Measurements from ENCODE around the gene CCDC63. TPM values are rescaled to one million over a fixed set of nuclear protein-coding genes. Genes with fewer than 3 reads are reported as not detected.

Gene CCDC63
- polyA plus RNA-seq, 3 donors: not detected

DNA sequence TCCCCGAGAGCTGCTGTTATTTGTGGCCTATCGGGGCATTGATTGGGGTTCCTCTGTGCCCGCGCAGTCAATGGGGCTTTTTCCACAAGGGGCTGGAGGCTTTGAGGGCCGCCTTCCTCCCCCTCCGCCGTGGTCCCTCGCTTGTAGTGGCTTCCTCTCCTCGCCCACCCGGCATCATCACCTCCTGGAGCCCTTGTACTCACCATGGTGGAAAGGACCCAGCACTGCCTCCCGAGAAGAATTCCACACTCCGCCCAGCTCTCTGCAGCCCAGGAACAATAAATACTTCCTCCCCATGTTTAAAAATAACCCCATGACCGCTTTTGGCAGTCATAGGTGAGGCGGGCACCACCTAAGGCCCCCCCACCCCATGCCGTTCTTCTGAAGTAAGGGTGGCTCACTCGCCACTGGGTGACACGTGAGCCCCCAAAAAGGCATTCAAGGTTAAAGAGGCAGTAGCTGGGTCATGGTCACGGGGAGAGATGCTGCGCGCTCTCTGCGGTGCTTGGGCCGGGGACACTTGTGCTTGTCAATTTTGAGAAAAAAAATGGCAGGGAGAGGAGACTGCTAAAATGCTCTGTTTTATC is 73.6 kb downstream of the CCDC63 start, which contains the start of gene MYL2:
MYL2 (minus strand) TSS at position 256 of the 587 bp plus-strand sequence; CDS start at position 206, 50 bp downstream.
- DNase-seq (ENCODE audit: low read depth in 3 of 3, low spot score in 2 of 3): no peak

- no peak for DNase-seq (ENCODE audit: low read depth in 3 of 3, low spot score in 2 of 3)
Measured at GRCh38 chr12:110921262-110921661, 74.5 kb downstream of the CCDC63 start.

DNA sequence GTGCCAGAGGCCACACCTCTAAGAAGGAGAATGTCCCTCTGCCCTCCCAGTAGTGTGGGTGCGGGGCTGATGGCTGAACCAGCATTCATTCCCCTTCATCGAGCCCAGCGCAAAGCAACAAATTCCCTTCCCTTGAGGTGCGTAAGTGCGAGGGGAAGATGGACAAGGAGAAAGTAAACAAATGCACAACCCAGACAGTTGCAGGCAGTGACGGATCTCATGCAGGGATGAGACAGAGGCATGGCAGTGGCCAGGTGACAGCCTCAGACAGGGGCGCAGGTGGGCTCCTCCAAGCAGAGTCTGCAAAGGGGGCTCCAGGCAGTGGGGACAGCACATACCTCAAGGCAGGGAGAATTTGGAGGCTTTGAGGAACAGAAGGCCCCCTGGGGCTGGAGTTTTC is 75.9 kb downstream of the CCDC63 start:
- no peak for DNase-seq (ENCODE audit: low read depth in 3 of 3, low spot score in 2 of 3)

DNA sequence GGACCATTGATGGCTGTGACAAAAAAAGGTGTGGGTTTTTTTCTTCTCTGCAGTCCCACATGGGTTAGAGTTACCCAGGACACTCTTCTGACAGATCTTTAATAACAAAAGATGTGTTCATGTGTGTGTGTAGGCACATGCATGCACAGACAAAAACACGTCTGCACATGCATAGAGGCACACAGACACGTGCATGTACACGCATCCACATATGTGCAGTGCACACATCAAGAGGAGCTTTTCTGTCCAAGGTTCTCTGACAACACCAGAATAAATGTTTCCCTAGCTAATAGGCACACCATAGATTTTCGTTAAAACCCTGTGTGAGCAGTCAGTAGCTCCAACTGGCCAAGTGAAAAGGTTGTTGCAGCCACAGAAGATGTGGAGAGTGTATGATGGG is 76.4 kb downstream of the CCDC63 start:
- no peak for DNase-seq (ENCODE audit: low read depth in 3 of 3, low spot score in 2 of 3)

DNA sequence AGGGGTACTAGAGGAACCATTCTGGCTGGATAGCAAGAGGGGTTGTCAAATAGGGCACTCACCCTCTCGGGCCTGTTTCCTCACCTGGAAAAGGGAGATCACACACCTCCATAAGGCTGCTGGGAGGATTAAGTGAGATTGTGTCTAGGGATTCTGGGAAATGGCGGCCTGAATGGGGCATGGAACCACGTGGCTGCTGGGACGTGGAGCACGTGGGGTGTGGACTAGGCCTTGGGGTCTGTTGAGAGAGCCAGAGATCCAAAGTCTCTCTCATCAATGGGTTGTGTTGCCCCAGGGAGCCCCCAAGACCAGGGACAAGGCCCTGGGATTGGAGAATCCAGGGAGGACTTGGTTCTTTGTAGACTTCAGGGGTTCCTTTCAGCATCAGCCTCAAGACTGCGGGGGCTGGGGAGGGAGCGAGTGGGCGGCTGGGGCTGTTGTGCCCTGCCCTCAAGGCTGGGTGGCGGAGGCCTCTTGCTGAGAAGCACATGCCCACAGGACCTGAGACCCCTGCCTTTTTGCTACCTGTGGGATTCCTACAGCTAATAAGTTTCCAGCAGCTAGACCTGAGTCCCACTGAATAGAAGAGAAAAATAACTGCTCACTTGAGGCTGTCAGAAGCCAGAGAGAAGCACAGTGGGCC is 77.0 kb downstream of the CCDC63 start:
- no peak for DNase-seq (ENCODE audit: low read depth in 3 of 3, low spot score in 2 of 3)

DNA sequence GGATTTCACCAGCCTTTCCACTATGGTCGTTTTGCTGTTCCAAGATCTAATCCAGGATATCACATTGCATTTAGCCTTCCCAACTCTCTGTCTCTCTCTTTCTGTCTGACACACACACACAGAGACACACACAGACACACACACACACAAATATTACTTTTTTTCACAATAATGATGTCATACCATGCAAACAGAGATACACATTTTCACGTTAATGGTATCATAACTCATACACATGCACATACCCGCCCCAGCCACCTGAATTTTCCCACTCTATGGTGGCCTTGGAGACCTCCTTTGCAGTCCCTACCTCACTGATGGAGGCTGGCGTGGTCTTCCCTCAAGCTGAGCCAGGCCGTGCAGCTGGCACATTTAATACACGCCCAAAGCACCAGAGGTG is 80.8 kb downstream of the CCDC63 start:
- no peak for DNase-seq (ENCODE audit: low read depth in 3 of 3, low spot score in 2 of 3)

GRCh38 chr12:110928700-110929099 is 81.9 kb downstream of the CCDC63 start:
- no peak for DNase-seq (ENCODE audit: low read depth in 3 of 3, low spot score in 2 of 3)

GRCh38 chr12:110929818-110930217 is 83.0 kb downstream of the CCDC63 start:
- DNase-seq (ENCODE audit: low read depth in 3 of 3, low spot score in 2 of 3): no peak

GRCh38 chr12:110930348-110931314 is 83.8 kb downstream of the CCDC63 start:
- no peak for DNase-seq (ENCODE audit: low read depth in 3 of 3, low spot score in 2 of 3)

DNA sequence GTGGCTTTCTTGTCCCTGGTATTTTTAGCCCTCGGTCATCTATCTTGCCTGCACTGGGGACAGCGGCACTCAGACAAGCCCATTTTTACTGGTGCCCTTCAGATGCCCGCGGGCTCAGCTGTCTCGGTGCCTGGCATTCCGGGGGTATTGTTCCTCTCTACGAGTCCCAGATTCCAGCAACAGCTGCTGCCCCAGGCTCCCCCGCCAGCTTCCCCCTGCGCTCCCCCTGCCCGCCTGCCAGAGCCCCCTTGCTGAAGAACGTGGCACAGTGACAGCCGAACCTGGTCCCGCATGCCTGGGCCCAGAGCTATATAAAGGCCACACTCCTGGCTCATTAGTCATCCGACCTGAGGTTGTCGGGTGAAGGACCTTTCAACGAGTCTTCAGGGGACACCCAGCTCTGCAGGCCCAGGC is 84.5 kb downstream of the CCDC63 start:
- no peak for DNase-seq (ENCODE audit: low read depth in 3 of 3, low spot score in 2 of 3)

GRCh38 chr12:110932046-110932445 is 85.3 kb downstream of the CCDC63 start:
- DNase-seq (ENCODE audit: low read depth in 3 of 3, low spot score in 2 of 3): no peak

GRCh38 chr12:110933326-110933974 is 86.7 kb downstream of the CCDC63 start:
- DNase-seq (ENCODE audit: low read depth in 3 of 3, low spot score in 2 of 3): no peak

DNA sequence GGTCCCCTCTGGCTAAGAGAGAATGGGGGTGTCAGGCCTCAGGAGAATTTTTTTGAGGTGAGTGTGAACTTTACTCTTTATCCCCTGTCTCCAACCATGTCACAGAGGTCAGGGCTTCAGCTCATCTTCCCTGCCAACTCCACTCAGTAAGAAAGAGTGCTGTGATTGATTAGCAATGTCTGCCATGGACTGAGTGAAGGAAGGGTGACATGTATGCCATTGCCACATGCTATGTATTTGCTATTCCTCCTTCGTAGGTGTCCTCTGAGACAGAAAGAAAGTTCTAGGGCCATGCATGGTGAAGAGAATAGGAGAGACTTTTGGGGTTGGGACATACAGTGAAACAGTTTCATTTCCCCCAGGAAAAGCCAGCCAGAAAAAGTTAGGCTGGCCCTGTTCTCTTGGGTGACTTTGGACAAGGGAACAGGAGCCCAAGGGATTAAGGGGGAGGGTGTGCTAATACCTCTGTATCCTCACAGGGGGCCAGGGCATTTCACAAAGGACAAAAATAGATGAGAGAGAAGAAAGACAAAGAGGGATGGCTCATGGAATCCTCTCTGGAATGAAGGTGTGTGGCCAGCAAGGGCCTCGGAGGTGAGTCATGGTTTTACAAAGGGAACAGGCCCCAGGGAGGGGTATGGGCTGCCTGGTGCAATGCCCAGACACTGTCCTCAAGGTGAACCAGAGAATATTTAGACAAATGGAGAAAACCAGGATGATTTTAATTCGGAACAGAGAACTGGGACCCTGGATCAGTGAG is 87.5 kb downstream of the CCDC63 start:
- DNase-seq (ENCODE audit: low read depth in 3 of 3, low spot score in 2 of 3): no peak

DNA sequence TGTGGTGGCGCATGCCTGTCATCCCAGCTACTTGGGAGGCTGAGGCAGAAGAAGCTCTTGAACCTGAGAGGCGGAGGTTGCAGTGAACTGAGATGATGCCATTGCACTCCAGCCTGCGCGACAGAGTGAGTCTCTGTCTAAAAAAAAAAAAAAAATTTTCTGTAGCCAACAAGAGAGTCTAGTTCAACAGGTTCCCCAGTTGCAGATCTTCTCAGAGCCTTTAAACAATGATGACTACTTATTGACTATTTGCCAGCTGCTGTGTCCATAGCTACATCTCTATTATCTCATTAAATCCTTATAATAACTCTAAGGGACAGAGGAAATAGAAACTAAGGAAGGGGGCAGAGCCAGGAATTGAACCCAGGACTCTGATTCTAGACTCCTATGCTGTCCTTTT is 88.8 kb downstream of the CCDC63 start:
- no peak for DNase-seq (ENCODE audit: low read depth in 3 of 3, low spot score in 2 of 3)

DNA sequence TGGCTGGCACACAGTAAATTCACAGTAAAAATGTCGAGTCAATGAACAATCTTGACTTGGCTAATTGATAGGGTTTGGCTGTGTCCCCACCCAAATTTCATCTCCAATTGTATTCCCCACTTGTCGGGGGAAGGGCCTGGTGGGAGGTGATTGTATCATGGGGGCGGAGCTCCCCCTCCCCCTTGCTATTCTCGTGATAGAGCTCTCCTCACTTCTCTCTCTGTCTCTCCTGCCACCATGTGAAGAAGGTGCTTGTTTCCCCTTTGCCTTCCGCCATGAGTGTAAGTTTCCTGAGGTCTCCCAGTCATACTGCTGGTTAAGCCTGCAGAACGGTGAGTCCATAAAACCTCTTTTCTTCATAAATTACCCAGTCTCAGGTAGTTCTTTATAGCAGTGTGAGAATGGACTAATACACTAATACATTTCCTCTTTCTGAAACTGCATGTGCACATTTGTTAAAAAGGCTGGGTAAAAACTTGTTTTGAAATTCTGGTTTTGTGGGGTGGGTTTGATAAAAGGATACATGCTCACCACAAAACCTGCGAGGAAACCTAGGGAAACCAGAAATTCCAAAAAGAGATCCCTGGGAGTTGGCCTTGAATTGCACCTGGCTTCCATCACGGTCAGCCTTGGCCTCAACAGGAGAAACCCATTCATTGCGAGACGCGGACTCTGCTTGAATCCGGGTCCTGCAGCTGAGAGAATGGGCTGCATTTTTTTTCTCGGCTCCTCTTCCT is 89.7 kb downstream of the CCDC63 start:
- DNase-seq (ENCODE audit: low read depth in 3 of 3, low spot score in 2 of 3): no peak

DNA sequence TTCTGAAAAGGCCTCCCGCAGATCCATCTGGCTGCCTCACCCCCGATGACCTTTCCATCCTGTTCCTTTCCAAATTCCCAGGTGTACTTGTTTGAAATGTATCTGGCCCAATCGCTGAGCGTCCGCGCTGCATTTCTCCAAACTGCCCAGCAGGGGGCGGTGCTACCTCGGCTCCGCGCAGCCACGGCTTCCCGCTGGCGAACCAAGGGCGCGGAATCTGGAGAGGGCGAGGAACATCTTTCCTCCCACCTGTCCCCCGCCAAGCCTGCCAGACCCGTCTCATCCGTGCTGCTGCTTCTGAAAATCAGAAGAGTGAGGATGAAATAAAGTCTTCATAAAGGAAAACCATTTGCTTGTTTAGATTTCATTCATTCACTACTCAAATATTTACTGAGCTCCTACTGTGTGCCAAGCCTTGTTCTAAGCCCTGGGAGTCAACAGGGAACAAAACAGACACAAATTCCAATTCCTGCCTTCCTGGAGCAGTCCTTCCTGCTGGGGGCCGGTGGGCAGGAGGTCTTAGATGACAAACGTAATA is 90.4 kb downstream of the CCDC63 start:
- peak; percentile 13 to 31 (median 14) for DNase-seq (ENCODE audit: low read depth in 3 of 3, low spot score in 2 of 3)

- no peak for DNase-seq (ENCODE audit: low read depth in 3 of 3, low spot score in 2 of 3)
Measured at GRCh38 chr12:110940296-110940695, 93.5 kb downstream of the CCDC63 start.

- DNase-seq (ENCODE audit: low read depth in 3 of 3, low spot score in 2 of 3): no peak
Measured at GRCh38 chr12:110940933-110941332, 94.1 kb downstream of the CCDC63 start.

GRCh38 chr12:110941391-110941790 is 94.6 kb downstream of the CCDC63 start:
- no peak for DNase-seq (ENCODE audit: low read depth in 3 of 3, low spot score in 2 of 3)

Data from right renal cortex interstitium (tissue), 3 donors.